GM12892 (cell line): ENCODE measurements around the gene PPFIA1.

Source experiments
- POLR2A ChIP-seq: IDR thresholded peaks from 2 replicates; pipeline ENCODE4 v1.6.1; 2011; ENCODE audit warnings: low read depth, low read length, control low read depth
- POLR2AphosphoS5 ChIP-seq: IDR thresholded peaks from 2 replicates; pipeline ENCODE4 v1.6.1; 2011; ENCODE audit warnings: low read depth, low read length, control low read depth

- TF ChIP-seq POLR2A (no peak), POLR2AphosphoS5 (no peak)
Observed at GRCh38 chr11:70409871-70410270, 139.4 kb downstream of the PPFIA1 start.
